Hepatocyte (in vitro differentiated cells): ENCODE data around the gene LRCH1. TPM values are rescaled to one million over a fixed set of nuclear protein-coding genes. Genes with fewer than 3 reads are reported as not detected.

Experiments used
- DNase-seq: peaks from one replicate; pipeline ENCODE4 v3.0.0-alpha.2; 2016; ENCODE audit warnings: low spot score
- H2AFZ ChIP-seq: fragments of 200-600 bp; sonication (generic); 2 replicates; pipeline ENCODE4 v1.6.0; 2016; ENCODE audit warnings: antibody characterized with exemption, mild to moderate bottlenecking
- H3K27ac ChIP-seq: fragments of 200-600 bp; sonication (generic); 2 replicates; pipeline ENCODE4 v1.5.1; 2016; ENCODE audit warnings: mild to moderate bottlenecking
- H3K27me3 ChIP-seq: fragments of 200-600 bp; sonication (generic); 2 replicates; pipeline ENCODE4 v1.6.1; 2016
- H3K36me3 ChIP-seq: fragments of 200-600 bp; sonication (generic); replicated peaks from 2 replicates; pipeline ENCODE4 v1.5.1; 2016; ENCODE audit warnings: low read depth; ENCODE audit not compliant: insufficient read depth
- H3K4me1 ChIP-seq: fragments of 200-600 bp; sonication (generic); 2 replicates; pipeline ENCODE4 v1.5.1; 2016; ENCODE audit warnings: mild to moderate bottlenecking, moderate library complexity; ENCODE audit not compliant: insufficient read depth
- H3K4me2 ChIP-seq: fragments of 200-600 bp; sonication (generic); 2 replicates; pipeline ENCODE4 v1.6.0; 2016
- H3K4me3 ChIP-seq: fragments of 200-600 bp; sonication (generic); 2 replicates; pipeline ENCODE4 v1.5.1; 2016; ENCODE audit warnings: mild to moderate bottlenecking
- H3K79me2 ChIP-seq: fragments of 200-600 bp; sonication (generic); 2 replicates; pipeline ENCODE4 v1.6.0; 2017; ENCODE audit warnings: mild to moderate bottlenecking
- H3K9me2 ChIP-seq: fragments of 200-600 bp; sonication (generic); replicated peaks from 2 replicates; pipeline ENCODE4 v1.6.0; 2017; ENCODE audit warnings: mild to moderate bottlenecking; ENCODE audit not compliant: insufficient read depth
- H3K9me3 ChIP-seq: fragments of 200-600 bp; sonication (generic); 2 replicates; pipeline ENCODE4 v1.5.1; 2016; ENCODE audit warnings: low read depth, mild to moderate bottlenecking
- H4K20me1 ChIP-seq: fragments of 200-600 bp; sonication (generic); 2 replicates; pipeline ENCODE4 v1.6.0; 2016; ENCODE audit warnings: mild to moderate bottlenecking; ENCODE audit not compliant: insufficient read depth, poor library complexity, severe bottlenecking
- EZH2 ChIP-seq: fragments of 200-600 bp; sonication (generic); IDR thresholded peaks from 2 replicates; pipeline ENCODE4 v1.6.1; 2016; ENCODE audit warnings: antibody characterized with exemption, mild to moderate bottlenecking, borderline replicate concordance
- EZH2phosphoT487 ChIP-seq: fragments of 200-600 bp; sonication (generic); IDR thresholded peaks from one replicate; pipeline ENCODE4 v1.6.1; 2018; ENCODE audit warnings: antibody characterized with exemption, mild to moderate bottlenecking, low read depth, moderate library complexity; ENCODE audit not compliant: unreplicated experiment, severe bottlenecking
- WGBS: methylation state at CpG from one replicate; pipeline ENCODE4 v1.1.6; 2016; ENCODE audit warnings: low lambda C conversion rate; ENCODE audit errors: missing lambda C conversion rate; 5-methylcytosine and 5-hydroxymethylcytosine counted together
- polyA plus RNA-seq: library from polyadenylated mRNA; unstranded; fragments of >200 nt; fragmentation: Nextera tagmentation; extraction: Ambion mirVana; gene quantifications from 2 replicates; pipeline ENCODE4 v1.2.1, GENCODE V29; 2016
- total RNA-seq: library from RNA; depleted of rRNA; stranded (reverse); fragments of >200 nt; gene quantifications from 2 replicates; pipeline ENCODE4 v1.2.3, GENCODE V29; 2014
- TF ChIP-seq, protein P1 (sequence below): fragments of 200-600 bp; sonication (generic); IDR thresholded peaks from 2 replicates; pipeline ENCODE4 v1.5.1; 2016; ENCODE audit warnings: antibody characterized with exemption, mild to moderate bottlenecking; ENCODE audit not compliant: poor library complexity

The LRCH1 gene
- total and polyA plus RNA-seq, 2 experiments from 2014 or later: 5.7 to 14.1 TPM

DNA sequence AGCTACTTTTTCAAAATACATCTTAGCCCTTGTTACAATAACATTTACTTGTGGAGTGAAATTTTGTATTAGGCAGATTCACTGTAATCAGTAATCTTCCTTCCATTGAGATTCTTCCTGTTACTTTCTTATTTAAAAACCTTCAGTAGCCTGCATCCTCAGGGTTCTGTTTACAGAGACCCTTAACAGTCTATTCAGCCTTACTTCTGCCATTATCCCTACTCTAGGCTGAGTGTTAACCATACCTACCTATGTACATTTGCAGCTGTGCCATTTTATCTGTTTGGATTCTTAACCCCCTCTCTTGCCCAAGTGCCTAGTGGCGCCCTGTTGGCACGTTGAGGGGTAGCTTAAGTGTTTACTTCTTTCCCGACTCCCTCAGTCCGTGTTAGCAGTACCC lies 71.9 kb downstream of the LRCH1 start:
- Histone ChIP-seq H3K4me1 (peaks cover 36% of the 10 kb centered on the region), H4K20me1 (peaks cover 9% of the 10 kb centered on the region), H3K9me3 (no peaks in the 10 kb centered on the region), H3K9me2 (no peaks in the 10 kb centered on the region), H3K79me2 (peaks cover 91% of the 10 kb centered on the region), H3K4me3 (no peak overlapping the region), H3K4me2 (no peak overlapping the region), H3K27me3 (no peaks in the 10 kb centered on the region), H2AFZ (no peak overlapping the region), H3K27ac (no peak overlapping the region), H3K36me3 (no peaks in the 10 kb centered on the region)
- DNase-seq: no peak
- TF ChIP-seq EZH2phosphoT487 (no peak), EZH2 (no peak)
- TF ChIP-seq, protein P1, sequence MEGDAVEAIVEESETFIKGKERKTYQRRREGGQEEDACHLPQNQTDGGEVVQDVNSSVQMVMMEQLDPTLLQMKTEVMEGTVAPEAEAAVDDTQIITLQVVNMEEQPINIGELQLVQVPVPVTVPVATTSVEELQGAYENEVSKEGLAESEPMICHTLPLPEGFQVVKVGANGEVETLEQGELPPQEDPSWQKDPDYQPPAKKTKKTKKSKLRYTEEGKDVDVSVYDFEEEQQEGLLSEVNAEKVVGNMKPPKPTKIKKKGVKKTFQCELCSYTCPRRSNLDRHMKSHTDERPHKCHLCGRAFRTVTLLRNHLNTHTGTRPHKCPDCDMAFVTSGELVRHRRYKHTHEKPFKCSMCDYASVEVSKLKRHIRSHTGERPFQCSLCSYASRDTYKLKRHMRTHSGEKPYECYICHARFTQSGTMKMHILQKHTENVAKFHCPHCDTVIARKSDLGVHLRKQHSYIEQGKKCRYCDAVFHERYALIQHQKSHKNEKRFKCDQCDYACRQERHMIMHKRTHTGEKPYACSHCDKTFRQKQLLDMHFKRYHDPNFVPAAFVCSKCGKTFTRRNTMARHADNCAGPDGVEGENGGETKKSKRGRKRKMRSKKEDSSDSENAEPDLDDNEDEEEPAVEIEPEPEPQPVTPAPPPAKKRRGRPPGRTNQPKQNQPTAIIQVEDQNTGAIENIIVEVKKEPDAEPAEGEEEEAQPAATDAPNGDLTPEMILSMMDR: no peak
- WGBS: 80% methylated on average over 4 of the region's 4 CpGs

DNA sequence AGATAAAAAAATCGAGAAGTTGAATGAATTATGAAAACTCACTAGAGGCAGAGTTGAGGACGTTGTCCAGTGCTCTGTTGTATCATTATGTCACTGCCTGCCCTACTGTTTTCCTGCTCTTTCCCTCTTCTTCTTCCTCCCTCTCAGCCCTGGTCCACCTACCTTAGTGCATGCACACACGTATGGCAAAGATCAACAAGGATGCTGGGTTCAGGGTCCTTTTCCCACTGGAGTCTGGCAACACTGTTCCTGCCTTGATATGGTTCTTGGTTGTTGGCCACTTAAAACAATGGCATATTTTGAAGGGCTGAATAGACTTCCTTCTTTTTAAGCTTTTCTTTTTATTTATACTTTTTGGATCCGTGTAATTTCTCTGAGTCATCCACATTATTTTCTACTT lies 74.5 kb downstream of the LRCH1 start:
- Histone ChIP-seq H3K27ac (no peak overlapping the region), H3K4me1 (peaks cover 27% of the 10 kb centered on the region), H3K27me3 (no peaks in the 10 kb centered on the region), H4K20me1 (peaks cover 3% of the 10 kb centered on the region), H3K36me3 (no peaks in the 10 kb centered on the region), H3K9me3 (no peaks in the 10 kb centered on the region), H3K4me3 (no peak overlapping the region), H3K79me2 (peaks cover 96% of the 10 kb centered on the region), H3K9me2 (no peaks in the 10 kb centered on the region), H3K4me2 (no peak overlapping the region), H2AFZ (no peak overlapping the region)
- no peak for TF ChIP-seq EZH2phosphoT487
- TF ChIP-seq EZH2: no peak
- TF ChIP-seq, protein P1: no peak
- WGBS: 96% methylated on average over 4 of the region's 4 CpGs
- no peak for DNase-seq

GRCh38 chr13:46628622-46629365 lies 75.8 kb downstream of the LRCH1 start:
- Histone ChIP-seq H3K27me3 (no peaks in the 10 kb centered on the region), H3K79me2 (peaks cover 96% of the 10 kb centered on the region), H2AFZ (no peak overlapping the region), H3K36me3 (no peaks in the 10 kb centered on the region), H4K20me1 (no peaks in the 10 kb centered on the region), H3K4me1 (peaks cover 25% of the 10 kb centered on the region), H3K9me2 (no peaks in the 10 kb centered on the region), H3K27ac (no peak overlapping the region), H3K9me3 (no peaks in the 10 kb centered on the region), H3K4me3 (no peak overlapping the region), H3K4me2 (no peak overlapping the region)
- DNase-seq: no peak
- WGBS: 89% methylated on average over 7 of the region's 7 CpGs
- no peak for TF ChIP-seq EZH2

- Histone ChIP-seq H3K4me2 (peak overlapping the region; percentile 18), H3K27me3 (no peaks in the 10 kb centered on the region), H3K27ac (no peak overlapping the region), H3K36me3 (no peaks in the 10 kb centered on the region), H3K4me3 (no peak overlapping the region), H3K4me1 (peaks cover 25% of the 10 kb centered on the region), H3K9me3 (no peaks in the 10 kb centered on the region), H2AFZ (no peak overlapping the region), H3K9me2 (no peaks in the 10 kb centered on the region), H4K20me1 (no peaks in the 10 kb centered on the region), H3K79me2 (peaks cover 95% of the 10 kb centered on the region)
- DNase-seq: no peak
- WGBS: 48% methylated on average over 1 of the region's 1 CpG
- TF ChIP-seq EZH2phosphoT487 (no peak), EZH2 (no peak)
- TF ChIP-seq, protein P1: no peak
Measured at GRCh38 chr13:46629811-46630413, 76.9 kb downstream of the LRCH1 start.
